Testis (tissue), 3 donors: Measurements from ENCODE around the gene ZFP36L1. TPM values are rescaled to one million over a fixed set of nuclear protein-coding genes. Genes with fewer than 3 reads are reported as not detected.

ENCODE experiments used
- DNase-seq: peaks from one replicate; pipeline ENCODE4 v3.0.0-alpha.2; 2019
- H3K27ac ChIP-seq, 2 donors: fragments of 200-600 bp; sonication (generic); one replicate each; pipeline ENCODE4 v1.5.1; 2019
- H3K27me3 ChIP-seq: fragments of 200-600 bp; sonication (generic); one replicate; pipeline ENCODE4 v1.5.1; 2019
- H3K36me3 ChIP-seq: fragments of 200-600 bp; sonication (generic); one replicate; pipeline ENCODE4 v1.5.1; 2017; ENCODE audit warnings: low read depth; ENCODE audit errors: missing control alignments
- H3K4me1 ChIP-seq: fragments of 200-600 bp; sonication (generic); one replicate; pipeline ENCODE4 v1.5.1; 2019
- H3K4me3 ChIP-seq, 2 donors: fragments of 200-600 bp; sonication (generic); one replicate each; pipeline ENCODE4 v1.5.1; 2017 to 2019
- H3K9me3 ChIP-seq: fragments of 200-600 bp; sonication (generic); one replicate; pipeline ENCODE4 v1.5.1; 2017
- POLR2A ChIP-seq: fragments of 450-650 bp; IDR thresholded peaks from one replicate; pipeline ENCODE4 v1.6.1; 2017; ENCODE audit warnings: antibody characterized with exemption, mild to moderate bottlenecking, moderate library complexity
- WGBS, 2 donors: methylation state at CpG; one replicate each; pipeline ENCODE4 v1.1.5; 2018; 5-methylcytosine and 5-hydroxymethylcytosine counted together
- intact Hi-C: fragments of 100-400 bp; cut with DNase I; formaldehyde crosslinking; loops from one replicate; pipeline ENCODE4 v1.15.1; 2023; ENCODE audit warnings: low total_unique reads
- polyA plus RNA-seq: library from polyadenylated mRNA; stranded (reverse); fragments of 350-450 nt; fragmentation: Illumina TruSeq; extraction: RNeasy Lipid Tissue Mini Kit (QIAGEN cat#74804); gene quantifications from one replicate; pipeline ENCODE4 v1.2.3, GENCODE V29; 2014; ENCODE audit warnings: low read depth, low replicate concordance; ENCODE audit not compliant: insufficient read depth
- total RNA-seq, 2 donors: library from RNA; depleted of rRNA; stranded (reverse); fragments of >200 nt; gene quantifications; one replicate each; pipeline ENCODE4 v1.2.3, GENCODE V29; 2016
- TF ChIP-seq, protein P1 (sequence below), 3 experiments: fragments of 450-650 bp in 2 of 3; fragments of 200-600 bp in 1 of 3; sonication (generic) in 1 of 3; IDR thresholded peaks; one replicate each; pipeline ENCODE4 v1.5.1; 2016 to 2019; ENCODE audit warnings: antibody characterized with exemption in 3 of 3, mild to moderate bottlenecking in 2 of 3, moderate library complexity in 1 of 3

ZFP36L1 gene
- total and polyA plus RNA-seq, 3 donors from 2014 or later, result 120 to 301 (median 176) TPM

DNA sequence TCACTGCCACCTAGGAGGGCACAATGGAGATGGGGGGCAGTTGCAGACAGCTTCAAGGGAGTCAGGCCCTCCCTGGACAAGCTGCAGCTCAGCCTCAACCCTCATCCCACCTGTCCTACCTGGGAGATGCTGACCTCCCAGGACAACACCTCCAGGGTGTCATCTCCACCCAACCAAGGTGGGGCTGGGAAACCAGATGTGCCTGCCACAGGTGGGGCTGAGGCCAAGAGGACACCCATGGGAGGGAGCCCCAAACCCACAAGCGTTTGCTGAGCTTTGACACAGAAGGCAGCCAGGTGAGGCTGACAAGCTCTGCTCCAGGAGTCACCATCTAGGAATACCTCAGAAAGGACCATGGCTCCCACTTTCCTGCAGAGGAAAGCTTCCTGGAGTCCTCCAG, 31.5 kb downstream of the ZFP36L1 start:
- Histone ChIP-seq H3K4me3 (no peak overlapping the region), H3K27ac (peak overlapping the region in 1 of 2 donors; percentile 30), H3K4me1 (peaks cover 72% of the 10 kb centered on the region), H3K36me3 (no peaks in the 10 kb centered on the region), H3K27me3 (no peaks in the 10 kb centered on the region), H3K9me3 (no peaks in the 10 kb centered on the region)
- intact Hi-C loops, result no loop called here
- WGBS, 2 donors, result 94 to 100% methylated on average over 1 of the region's 1 CpG
- TF ChIP-seq POLR2A, result no peak
- TF ChIP-seq, protein P1, sequence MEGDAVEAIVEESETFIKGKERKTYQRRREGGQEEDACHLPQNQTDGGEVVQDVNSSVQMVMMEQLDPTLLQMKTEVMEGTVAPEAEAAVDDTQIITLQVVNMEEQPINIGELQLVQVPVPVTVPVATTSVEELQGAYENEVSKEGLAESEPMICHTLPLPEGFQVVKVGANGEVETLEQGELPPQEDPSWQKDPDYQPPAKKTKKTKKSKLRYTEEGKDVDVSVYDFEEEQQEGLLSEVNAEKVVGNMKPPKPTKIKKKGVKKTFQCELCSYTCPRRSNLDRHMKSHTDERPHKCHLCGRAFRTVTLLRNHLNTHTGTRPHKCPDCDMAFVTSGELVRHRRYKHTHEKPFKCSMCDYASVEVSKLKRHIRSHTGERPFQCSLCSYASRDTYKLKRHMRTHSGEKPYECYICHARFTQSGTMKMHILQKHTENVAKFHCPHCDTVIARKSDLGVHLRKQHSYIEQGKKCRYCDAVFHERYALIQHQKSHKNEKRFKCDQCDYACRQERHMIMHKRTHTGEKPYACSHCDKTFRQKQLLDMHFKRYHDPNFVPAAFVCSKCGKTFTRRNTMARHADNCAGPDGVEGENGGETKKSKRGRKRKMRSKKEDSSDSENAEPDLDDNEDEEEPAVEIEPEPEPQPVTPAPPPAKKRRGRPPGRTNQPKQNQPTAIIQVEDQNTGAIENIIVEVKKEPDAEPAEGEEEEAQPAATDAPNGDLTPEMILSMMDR (IDR thresholded peaks at IDR 0.05), result no peak
- DNase-seq, result no peak

DNA sequence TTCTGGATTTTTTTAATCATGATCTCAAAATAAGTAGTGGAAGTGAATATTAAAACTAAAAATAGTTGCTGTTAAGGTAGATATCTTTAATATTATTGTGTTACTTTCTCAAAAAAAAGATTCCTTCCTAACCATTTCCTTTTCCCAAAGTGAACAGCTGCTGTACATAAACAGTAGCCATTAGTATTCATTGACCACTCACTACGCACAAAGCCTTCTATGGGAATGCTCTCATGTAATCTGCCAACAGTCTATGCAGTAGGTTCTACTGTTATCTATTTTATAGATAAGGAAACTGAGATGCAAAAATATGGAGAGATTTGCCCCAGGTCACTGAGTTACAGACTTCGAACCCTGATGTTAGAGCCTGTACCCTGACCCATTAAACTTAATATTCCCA, 32.1 kb downstream of the ZFP36L1 start:
- H3K4me3 ChIP-seq, result no peak overlapping the region
- DNase-seq, result no peak
- 63 to 69% methylated on average over 2 of the region's 2 CpGs for WGBS, 2 donors
- H3K36me3 ChIP-seq, result no peaks in the 10 kb centered on the region
- peaks cover 66% of the 10 kb centered on the region for H3K4me1 ChIP-seq
- no peaks in the 10 kb centered on the region for H3K9me3 ChIP-seq
- H3K27ac ChIP-seq, result no peak overlapping the region
- TF ChIP-seq, protein P1 (IDR thresholded peaks at IDR 0.05), result no peak
- TF ChIP-seq POLR2A, result no peak
- no peaks in the 10 kb centered on the region for H3K27me3 ChIP-seq
- intact Hi-C loops, result no loop called here

DNA sequence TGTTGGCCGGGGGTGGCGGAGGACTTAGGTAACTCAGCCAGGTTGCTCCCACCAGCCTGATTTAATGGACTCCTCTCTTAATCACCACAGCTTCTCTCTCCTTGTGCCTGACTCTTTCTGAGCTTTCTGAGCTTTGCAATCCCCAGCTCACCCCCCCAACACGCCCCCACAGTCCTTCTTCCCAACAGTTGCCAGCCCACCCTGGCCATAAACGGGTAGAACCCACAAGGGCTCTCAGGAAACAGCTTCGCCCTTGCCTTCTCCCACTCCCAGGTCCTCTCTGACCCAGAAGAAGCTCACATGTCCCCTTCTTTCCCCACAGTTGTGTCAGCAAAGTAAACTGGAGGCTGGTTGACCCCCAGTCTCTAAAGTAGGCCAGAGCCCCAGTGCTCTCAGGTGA, 32.9 kb downstream of the ZFP36L1 start:
- no peak overlapping the region for H3K4me3 ChIP-seq
- no peak for DNase-seq
- no peak for TF ChIP-seq POLR2A
- TF ChIP-seq, protein P1 (IDR thresholded peaks at IDR 0.05), result no peak
- no peaks in the 10 kb centered on the region for H3K36me3 ChIP-seq
- H3K4me1 ChIP-seq, result peaks cover 61% of the 10 kb centered on the region
- no peaks in the 10 kb centered on the region for H3K27me3 ChIP-seq
- 76 to 77% methylated on average over 5 of the region's 5 CpGs for WGBS, 2 donors
- H3K27ac ChIP-seq, result no peak overlapping the region
- H3K9me3 ChIP-seq, result no peaks in the 10 kb centered on the region
- intact Hi-C loops, result no loop called here

DNA sequence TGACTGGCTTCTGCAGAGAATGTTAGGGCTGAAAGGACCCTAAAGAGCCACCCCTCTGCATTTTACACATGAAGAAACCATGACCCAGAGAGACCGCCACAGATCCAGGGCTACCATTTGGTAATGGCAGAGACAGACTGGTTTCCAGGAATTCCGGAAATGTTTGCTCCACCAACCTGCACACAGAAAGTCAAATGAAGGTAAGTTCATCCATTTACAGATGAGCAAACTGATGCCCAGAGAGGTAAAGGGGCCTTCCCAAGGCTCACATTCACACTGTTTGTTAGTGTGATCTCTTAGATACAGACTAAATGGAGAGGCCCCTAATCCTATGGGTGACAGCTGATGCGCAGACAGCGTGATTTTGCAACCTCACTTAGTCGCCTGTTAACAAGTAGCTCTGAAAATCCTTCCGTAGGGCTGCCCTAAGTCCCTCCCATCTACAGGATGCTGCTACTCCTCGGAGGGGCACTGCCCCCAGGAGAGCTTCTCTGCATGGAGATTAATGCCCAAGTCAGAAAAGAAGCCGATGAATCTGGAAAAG, 33.8 kb downstream of the ZFP36L1 start:
- no peak overlapping the region for H3K27ac ChIP-seq
- H3K9me3 ChIP-seq, result no peaks in the 10 kb centered on the region
- intact Hi-C loops, result no loop called here
- TF ChIP-seq POLR2A, result no peak
- TF ChIP-seq, protein P1 (IDR thresholded peaks at IDR 0.05), result no peak
- DNase-seq, result no peak
- H3K4me3 ChIP-seq, result no peak overlapping the region
- H3K27me3 ChIP-seq, result no peaks in the 10 kb centered on the region
- 85 to 88% methylated on average over 8 of the region's 8 CpGs for WGBS, 2 donors
- H3K4me1 ChIP-seq, result peaks cover 60% of the 10 kb centered on the region
- H3K36me3 ChIP-seq, result no peaks in the 10 kb centered on the region

GRCh38 chr14:68758301-68758700, 34.6 kb downstream of the ZFP36L1 start:
- H3K27ac ChIP-seq, result no peak overlapping the region
- no peaks in the 10 kb centered on the region for H3K36me3 ChIP-seq
- no peak for DNase-seq
- intact Hi-C loops, result no loop called here
- TF ChIP-seq, protein P1 (IDR thresholded peaks at IDR 0.05), result no peak
- TF ChIP-seq POLR2A, result no peak
- H3K9me3 ChIP-seq, result no peaks in the 10 kb centered on the region
- no peak overlapping the region for H3K4me3 ChIP-seq
- H3K4me1 ChIP-seq, result peaks cover 57% of the 10 kb centered on the region
- no peaks in the 10 kb centered on the region for H3K27me3 ChIP-seq
- WGBS, 2 donors, result 53 to 56% methylated on average over 3 of the region's 3 CpGs
